BJ (cell line): ENCODE measurements around the gene SCFD2. TPM values are rescaled to one million over a fixed set of nuclear protein-coding genes. Genes with fewer than 3 reads are reported as not detected.

Experiments
- CTCF ChIA-PET: fragments of 350-600 bp; formaldehyde crosslinking; extraction: SDS; loops from one replicate; lab custom pipeline; 2021; ENCODE audit warnings: antibody characterized with exemption, inconsistent platforms; lab: Yijun Ruan, JAX
- POLR2A ChIA-PET: fragments of 300-600 bp; sonication (Branson Sonifier 250); formaldehyde crosslinking; extraction: SDS; loops from one replicate; lab custom pipeline; 2021; ENCODE audit warnings: antibody characterized with exemption; lab: Charles Lee
- DNase-seq: peaks from one replicate; pipeline ENCODE4 v3.0.0-alpha.2; 2011; ENCODE audit warnings: low read depth
- H3K27me3 ChIP-seq: 2 replicates; pipeline ENCODE4 v1.6.0; 2011; ENCODE audit warnings: low read length; ENCODE audit not compliant: control insufficient read depth, insufficient read depth
- H3K36me3 ChIP-seq: 2 replicates; pipeline ENCODE4 v1.5.1; 2011; ENCODE audit warnings: low read length; ENCODE audit not compliant: control insufficient read depth, insufficient read depth
- H3K4me3 ChIP-seq: 2 replicates; pipeline ENCODE4 v1.5.1; 2011; ENCODE audit warnings: low read depth, mild to moderate bottlenecking, control low read depth, low read length
- CTCF ChIP-seq: IDR thresholded peaks from 2 replicates; pipeline ENCODE4 v1.5.1; 2011; ENCODE audit warnings: low read depth, mild to moderate bottlenecking, control low read depth, inconsistent platforms, low read length, moderate library complexity; ENCODE audit not compliant: insufficient read depth
- polyA plus RNA-seq: library from polyadenylated mRNA; depleted of rRNA; stranded (reverse); fragments of >200 nt; gene quantifications from 2 replicates; pipeline ENCODE4 v1.2.3, GENCODE V29; 2011

The SCFD2 gene
- polyA plus RNA-seq, 1 experiment, result 17.4 TPM

DNA sequence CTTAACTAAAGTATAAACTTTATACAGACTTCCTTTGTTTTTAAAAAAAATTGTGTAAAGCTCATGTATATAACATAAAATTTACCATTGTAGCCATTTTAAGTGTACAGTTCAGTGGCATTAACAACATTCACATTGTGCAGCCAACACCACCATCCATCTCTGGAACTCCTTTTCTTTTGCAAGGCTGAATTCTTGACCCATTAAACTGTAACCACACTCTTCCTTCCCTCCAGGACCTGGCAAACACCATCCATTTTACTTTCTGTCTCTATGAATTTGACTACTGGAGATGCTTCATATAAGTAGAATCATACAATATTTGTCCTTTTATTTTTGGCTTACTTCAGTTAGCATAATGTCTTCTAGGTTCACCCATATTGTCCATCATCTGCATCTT, 399.1 kb downstream of the SCFD2 start:
- POLR2A ChIA-PET, result no interaction called here
- TF ChIP-seq CTCF, result no peak
- DNase-seq, result no peak
- H3K4me3 ChIP-seq, result no peak overlapping the region
- CTCF ChIA-PET, result interaction anchor here (1.0 kb wide), 2 partner anchors 16 to 421 kb away, joined by 3 read pairs; no protein-coding TSS in a partner anchor
- H3K27me3 ChIP-seq, result no peaks in the 10 kb centered on the region
- H3K36me3 ChIP-seq, result no peaks in the 10 kb centered on the region

- ChIA-PET POLR2A (no interaction called here), CTCF (interaction anchor here (1.0 kb wide), 2 partner anchors 16 to 420 kb away, joined by 3 read pairs; no protein-coding TSS in a partner anchor)
- TF ChIP-seq CTCF, result no peak
- no peaks in the 10 kb centered on the region for H3K27me3 ChIP-seq
- no peak overlapping the region for H3K4me3 ChIP-seq
- no peak for DNase-seq
- H3K36me3 ChIP-seq, result no peaks in the 10 kb centered on the region
Measured at GRCh38 chr4:52966172-52966571, 399.7 kb downstream of the SCFD2 start.

DNA sequence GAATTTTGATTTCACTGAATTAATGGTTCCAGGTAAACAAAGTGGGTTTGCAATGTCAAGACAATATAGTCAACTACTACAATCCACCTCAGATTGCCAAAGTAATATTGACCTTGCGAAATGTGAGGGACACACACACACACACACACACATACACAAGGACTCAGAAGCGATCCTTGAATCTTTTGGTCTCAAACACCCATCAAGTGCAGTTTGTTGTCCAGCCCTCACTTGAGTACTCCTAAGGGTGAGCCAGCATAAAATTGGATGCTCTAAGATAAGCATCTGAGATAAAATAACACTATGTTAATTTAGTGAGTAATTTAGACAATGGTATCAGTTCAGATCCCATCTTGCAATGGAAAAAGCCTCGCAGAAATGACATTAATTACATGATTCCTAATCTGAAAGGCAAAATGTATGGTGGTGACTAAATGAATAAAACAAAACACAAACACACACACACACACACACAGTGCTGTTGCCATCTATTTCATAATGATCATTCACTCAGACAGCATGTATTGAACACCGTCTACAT, 401.2 kb downstream of the SCFD2 start:
- ChIA-PET POLR2A (no interaction called here), CTCF (no interaction called here)
- Histone ChIP-seq H3K4me3 (no peak overlapping the region), H3K36me3 (no peaks in the 10 kb centered on the region), H3K27me3 (no peaks in the 10 kb centered on the region)
- no peak for DNase-seq
- TF ChIP-seq CTCF, result no peak

- ChIA-PET POLR2A (no interaction called here), CTCF (no interaction called here)
- Histone ChIP-seq H3K36me3 (no peaks in the 10 kb centered on the region), H3K27me3 (no peaks in the 10 kb centered on the region), H3K4me3 (no peak overlapping the region)
- TF ChIP-seq CTCF, result no peak
- no peak for DNase-seq
Measured at GRCh38 chr4:52964011-52964410, 401.9 kb downstream of the SCFD2 start.

- ChIA-PET CTCF (interaction anchor here (1.4 to 2.2 kb wide), 2 partner anchors 13 to 417 kb away, joined by 3 to 10 read pairs; no protein-coding TSS in a partner anchor), POLR2A (no interaction called here)
- no peak for DNase-seq
- Histone ChIP-seq H3K4me3 (no peak overlapping the region), H3K36me3 (no peaks in the 10 kb centered on the region), H3K27me3 (no peaks in the 10 kb centered on the region)
- no peak for TF ChIP-seq CTCF
Measured at GRCh38 chr4:52962721-52963120, 403.1 kb downstream of the SCFD2 start.
